ENCODE measurements around the gene EPHA3.

The EPHA3 gene

GRCh38 chr3:89245612-89246011, 138.2 kb downstream of the EPHA3 start:
- Histone ChIP-seq H2BK120ac (ENCODE audit: low read depth, low read length) (no peak overlapping the region), H3K9ac (ENCODE audit: low read depth, low read length, poor library complexity) (no peak overlapping the region), H2BK12ac (ENCODE audit: low read length) (no peak overlapping the region), H3K14ac (ENCODE audit: low read length) (no peak overlapping the region), H3K4ac (ENCODE audit: low read length) (no peak overlapping the region), H2BK5ac (ENCODE audit: low read length) (no peak overlapping the region), H4K8ac (ENCODE audit: low read depth, low read length) (no peak overlapping the region), H3K18ac (ENCODE audit: low read length) (no peak overlapping the region), H3K27me3 (ENCODE audit: control insufficient read depth in 3 of 3, insufficient read depth in 3 of 3, low read depth in 1 of 3, low read length in 3 of 3) (no peaks in the 10 kb centered on the region), H2BK15ac (ENCODE audit: low read length) (no peak overlapping the region), H2AFZ (ENCODE audit: low read length) (peak overlapping the region; percentile 1), H3K79me1 (ENCODE audit: low read depth, low read length) (no peaks in the 10 kb centered on the region), H3K27ac (replicated peaks; ENCODE audit: low read length) (no peak overlapping the region), H3K36me3 (replicated peaks in 1 of 2; ENCODE audit: control insufficient read depth in 2 of 2, insufficient read depth in 2 of 2, low read length in 2 of 2) (no peaks in the 10 kb centered on the region), H4K91ac (ENCODE audit: low read depth, low read length, poor library complexity) (no peak overlapping the region), H2AK5ac (ENCODE audit: low read depth, low read length) (no peak overlapping the region), H3K4me1 (ENCODE audit: control insufficient read depth in 2 of 2, insufficient read depth in 1 of 2, low read depth in 1 of 2, low read length in 2 of 2) (peaks cover 5 to 27% of the 10 kb centered on the region in 2 donors), H3K23ac (ENCODE audit: low read depth, low read length, poor library complexity) (no peak overlapping the region), H3K4me2 (ENCODE audit: insufficient read depth, low read length, poor library complexity, severe bottlenecking) (no peak overlapping the region), H3K9me3 (replicated peaks in 1 of 2; ENCODE audit: control insufficient read depth in 2 of 2, insufficient read depth in 1 of 2, low read depth in 1 of 2, low read length in 2 of 2) (no peaks in the 10 kb centered on the region), H3K4me3 (ENCODE audit: low read length in 2 of 2) (no peak overlapping the region)
- WGBS, 2 donors (ENCODE audit: extremely low coverage in 2 of 2, insufficient read length in 2 of 2, insufficient replicate concordance in 1 of 2) = no CpG with 5 or more reads among the region's 2 CpGs
- no peak for DNase-seq (ENCODE audit: low spot score)

DNA sequence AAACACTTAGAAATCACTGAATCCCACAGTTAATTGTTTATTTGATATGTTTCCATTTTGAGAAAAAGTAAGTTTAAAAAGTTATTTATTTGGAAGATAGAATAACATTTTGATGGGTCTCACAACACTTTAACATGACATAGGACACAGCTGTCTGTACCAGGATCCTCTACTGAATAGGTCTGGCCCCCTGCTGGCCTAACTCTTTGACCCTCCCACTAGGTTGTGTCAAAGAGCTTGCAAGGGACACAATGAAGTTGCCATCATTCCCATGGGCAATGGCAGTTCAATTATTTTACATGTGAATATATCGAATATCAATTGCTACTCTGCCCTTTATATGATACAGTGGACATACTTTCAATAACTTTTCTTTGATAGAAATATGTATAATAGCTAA, 138.9 kb downstream of the EPHA3 start:
- no peak overlapping the region for H3K4ac ChIP-seq (ENCODE audit: low read length)
- no peak overlapping the region for H3K4me2 ChIP-seq (ENCODE audit: insufficient read depth, low read length, poor library complexity, severe bottlenecking)
- DNase-seq (ENCODE audit: low spot score) = peak; percentile 32
- H2AFZ ChIP-seq (ENCODE audit: low read length) = no peak overlapping the region
- H2BK15ac ChIP-seq (ENCODE audit: low read length) = no peak overlapping the region
- H2AK5ac ChIP-seq (ENCODE audit: low read depth, low read length) = no peak overlapping the region
- no peaks in the 10 kb centered on the region for H3K27me3 ChIP-seq (ENCODE audit: control insufficient read depth in 3 of 3, insufficient read depth in 3 of 3, low read depth in 1 of 3, low read length in 3 of 3)
- no peak overlapping the region for H3K14ac ChIP-seq (ENCODE audit: low read length)
- H3K23ac ChIP-seq (ENCODE audit: low read depth, low read length, poor library complexity) = no peak overlapping the region
- H3K18ac ChIP-seq (ENCODE audit: low read length) = no peak overlapping the region
- no peak overlapping the region for H2BK120ac ChIP-seq (ENCODE audit: low read depth, low read length)
- peaks cover 5 to 25% of the 10 kb centered on the region in 2 donors for H3K4me1 ChIP-seq (ENCODE audit: control insufficient read depth in 2 of 2, insufficient read depth in 1 of 2, low read depth in 1 of 2, low read length in 2 of 2)
- H4K91ac ChIP-seq (ENCODE audit: low read depth, low read length, poor library complexity) = no peak overlapping the region
- H2BK5ac ChIP-seq (ENCODE audit: low read length) = no peak overlapping the region
- H3K36me3 ChIP-seq (replicated peaks in 1 of 2; ENCODE audit: control insufficient read depth in 2 of 2, insufficient read depth in 2 of 2, low read length in 2 of 2) = no peaks in the 10 kb centered on the region
- H4K8ac ChIP-seq (ENCODE audit: low read depth, low read length) = no peak overlapping the region
- H2BK12ac ChIP-seq (ENCODE audit: low read length) = no peak overlapping the region
- H3K9me3 ChIP-seq (replicated peaks in 1 of 2; ENCODE audit: control insufficient read depth in 2 of 2, insufficient read depth in 1 of 2, low read depth in 1 of 2, low read length in 2 of 2) = no peaks in the 10 kb centered on the region
- H3K9ac ChIP-seq (ENCODE audit: low read depth, low read length, poor library complexity) = no peak overlapping the region
- no peak overlapping the region for H3K27ac ChIP-seq (replicated peaks; ENCODE audit: low read length)
- H3K4me3 ChIP-seq (ENCODE audit: low read length in 2 of 2) = no peak overlapping the region
- no peaks in the 10 kb centered on the region for H3K79me1 ChIP-seq (ENCODE audit: low read depth, low read length)
- no CpG with 5 or more reads among the region's 1 CpG for WGBS, 2 donors (ENCODE audit: extremely low coverage in 2 of 2, insufficient read length in 2 of 2, insufficient replicate concordance in 1 of 2)

DNA sequence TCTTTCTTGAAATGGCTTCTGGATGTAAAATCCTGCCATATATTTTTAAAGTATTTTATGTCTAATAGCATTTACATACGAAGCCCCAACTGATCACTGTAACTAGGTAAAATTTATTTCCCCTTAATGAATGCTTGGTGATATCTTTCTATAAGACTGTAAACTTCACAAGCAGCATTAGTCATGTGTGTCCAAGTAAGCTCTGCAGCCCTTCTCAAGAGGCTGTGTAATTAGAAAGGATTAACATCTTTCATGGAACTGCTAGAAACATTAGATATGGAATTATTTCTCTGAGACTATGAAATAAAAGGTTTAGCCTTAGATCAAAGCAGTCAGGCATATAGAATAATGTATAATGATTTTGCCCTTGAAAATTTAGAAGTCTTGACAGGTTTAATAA, 143.3 kb downstream of the EPHA3 start:
- no peak overlapping the region for H2AFZ ChIP-seq (ENCODE audit: low read length)
- H3K27ac ChIP-seq (replicated peaks; ENCODE audit: low read length) = no peak overlapping the region
- H3K23ac ChIP-seq (ENCODE audit: low read depth, low read length, poor library complexity) = no peak overlapping the region
- H3K79me1 ChIP-seq (ENCODE audit: low read depth, low read length) = no peaks in the 10 kb centered on the region
- no peak overlapping the region for H4K8ac ChIP-seq (ENCODE audit: low read depth, low read length)
- H3K36me3 ChIP-seq (replicated peaks in 1 of 2; ENCODE audit: control insufficient read depth in 2 of 2, insufficient read depth in 2 of 2, low read length in 2 of 2) = no peaks in the 10 kb centered on the region
- H2AK5ac ChIP-seq (ENCODE audit: low read depth, low read length) = no peak overlapping the region
- DNase-seq (ENCODE audit: low spot score) = no peak
- no peak overlapping the region for H3K14ac ChIP-seq (ENCODE audit: low read length)
- no peak overlapping the region for H3K4ac ChIP-seq (ENCODE audit: low read length)
- H3K4me2 ChIP-seq (ENCODE audit: insufficient read depth, low read length, poor library complexity, severe bottlenecking) = no peak overlapping the region
- H2BK15ac ChIP-seq (ENCODE audit: low read length) = no peak overlapping the region
- no CpG with 5 or more reads among the region's 1 CpG for WGBS, 2 donors (ENCODE audit: extremely low coverage in 2 of 2, insufficient read length in 2 of 2, insufficient replicate concordance in 1 of 2)
- H2BK12ac ChIP-seq (ENCODE audit: low read length) = no peak overlapping the region
- no peaks in the 10 kb centered on the region for H3K27me3 ChIP-seq (ENCODE audit: control insufficient read depth in 3 of 3, insufficient read depth in 3 of 3, low read depth in 1 of 3, low read length in 3 of 3)
- no peak overlapping the region for H3K18ac ChIP-seq (ENCODE audit: low read length)
- no peak overlapping the region for H4K91ac ChIP-seq (ENCODE audit: low read depth, low read length, poor library complexity)
- peaks cover 5 to 18% of the 10 kb centered on the region in 2 donors for H3K4me1 ChIP-seq (ENCODE audit: control insufficient read depth in 2 of 2, insufficient read depth in 1 of 2, low read depth in 1 of 2, low read length in 2 of 2)
- H2BK120ac ChIP-seq (ENCODE audit: low read depth, low read length) = no peak overlapping the region
- no peak overlapping the region for H3K4me3 ChIP-seq (ENCODE audit: low read length in 2 of 2)
- H3K9me3 ChIP-seq (replicated peaks in 1 of 2; ENCODE audit: control insufficient read depth in 2 of 2, insufficient read depth in 1 of 2, low read depth in 1 of 2, low read length in 2 of 2) = no peaks in the 10 kb centered on the region
- H2BK5ac ChIP-seq (ENCODE audit: low read length) = no peak overlapping the region
- no peak overlapping the region for H3K9ac ChIP-seq (ENCODE audit: low read depth, low read length, poor library complexity)

DNA sequence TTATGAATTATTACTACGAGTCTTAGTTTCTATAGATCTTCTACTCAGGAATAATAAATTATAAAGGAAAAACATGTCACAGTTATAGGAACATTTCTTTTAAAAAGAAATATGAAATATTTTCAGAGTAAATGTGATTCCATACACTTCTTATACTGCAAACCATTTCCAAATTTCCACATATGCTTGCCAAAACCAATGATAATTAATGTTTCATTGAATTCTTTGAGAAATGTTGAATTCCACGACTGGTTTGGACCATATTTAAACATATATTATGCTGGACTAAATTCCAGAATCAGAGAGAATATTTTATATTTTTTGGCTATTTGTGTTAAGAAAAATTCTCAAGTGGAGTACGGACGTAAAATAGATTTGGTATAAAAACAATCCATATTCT, 144.6 kb downstream of the EPHA3 start:
- H2BK15ac ChIP-seq (ENCODE audit: low read length) = no peak overlapping the region
- H3K27ac ChIP-seq (replicated peaks; ENCODE audit: low read length) = no peak overlapping the region
- no peak overlapping the region for H3K4ac ChIP-seq (ENCODE audit: low read length)
- peaks cover 3 to 8% of the 10 kb centered on the region in 2 donors for H3K4me1 ChIP-seq (ENCODE audit: control insufficient read depth in 2 of 2, insufficient read depth in 1 of 2, low read depth in 1 of 2, low read length in 2 of 2)
- H3K4me2 ChIP-seq (ENCODE audit: insufficient read depth, low read length, poor library complexity, severe bottlenecking) = no peak overlapping the region
- H3K27me3 ChIP-seq (ENCODE audit: control insufficient read depth in 3 of 3, insufficient read depth in 3 of 3, low read depth in 1 of 3, low read length in 3 of 3) = no peaks in the 10 kb centered on the region
- H4K91ac ChIP-seq (ENCODE audit: low read depth, low read length, poor library complexity) = no peak overlapping the region
- no peak overlapping the region for H2BK12ac ChIP-seq (ENCODE audit: low read length)
- no peak overlapping the region for H3K14ac ChIP-seq (ENCODE audit: low read length)
- no peak overlapping the region for H3K9ac ChIP-seq (ENCODE audit: low read depth, low read length, poor library complexity)
- H3K9me3 ChIP-seq (replicated peaks in 1 of 2; ENCODE audit: control insufficient read depth in 2 of 2, insufficient read depth in 1 of 2, low read depth in 1 of 2, low read length in 2 of 2) = no peaks in the 10 kb centered on the region
- no peak overlapping the region for H4K8ac ChIP-seq (ENCODE audit: low read depth, low read length)
- H2AFZ ChIP-seq (ENCODE audit: low read length) = no peak overlapping the region
- WGBS, 2 donors (ENCODE audit: extremely low coverage in 2 of 2, insufficient read length in 2 of 2, insufficient replicate concordance in 1 of 2) = no CpG with 5 or more reads among the region's 4 CpGs
- H3K79me1 ChIP-seq (ENCODE audit: low read depth, low read length) = no peaks in the 10 kb centered on the region
- H3K4me3 ChIP-seq (ENCODE audit: low read length in 2 of 2) = no peak overlapping the region
- no peak overlapping the region for H3K23ac ChIP-seq (ENCODE audit: low read depth, low read length, poor library complexity)
- no peak overlapping the region for H3K18ac ChIP-seq (ENCODE audit: low read length)
- H2AK5ac ChIP-seq (ENCODE audit: low read depth, low read length) = no peak overlapping the region
- DNase-seq (ENCODE audit: low spot score) = no peak
- H2BK120ac ChIP-seq (ENCODE audit: low read depth, low read length) = no peak overlapping the region
- H3K36me3 ChIP-seq (replicated peaks in 1 of 2; ENCODE audit: control insufficient read depth in 2 of 2, insufficient read depth in 2 of 2, low read length in 2 of 2) = no peaks in the 10 kb centered on the region
- H2BK5ac ChIP-seq (ENCODE audit: low read length) = no peak overlapping the region

All from neuronal stem cell (in vitro differentiated cells).